Rectal smooth muscle tissue (tissue), 1 donor: ENCODE results near the gene PAIP2B.
"Not testable (repeated sequence)": the region's sequence is repeated elsewhere in the genome, so short reads cannot be mapped to it uniquely, and the experiment has no call there.

Source experiments
- H3K27ac ChIP-seq: one replicate; pipeline ENCODE4 v1.7.0; 2013; ENCODE audit warnings: low read depth, low read length, inconsistent platforms
- H3K27me3 ChIP-seq: one replicate; pipeline ENCODE4 v1.7.0; 2013; ENCODE audit warnings: low read length; ENCODE audit not compliant: control insufficient read depth, insufficient read depth
- H3K36me3 ChIP-seq: one replicate; pipeline ENCODE4 v1.7.0; 2013; ENCODE audit warnings: low read length; ENCODE audit not compliant: control insufficient read depth, insufficient read depth
- H3K4me1 ChIP-seq: one replicate; pipeline ENCODE4 v1.7.0; 2013; ENCODE audit warnings: low read length; ENCODE audit not compliant: control insufficient read depth, insufficient read depth
- H3K4me3 ChIP-seq: one replicate; pipeline ENCODE4 v1.7.0; 2013; ENCODE audit warnings: low read length
- H3K9ac ChIP-seq: one replicate; pipeline ENCODE4 v1.7.0; 2013; ENCODE audit warnings: low read length

The PAIP2B gene

GRCh38 chr2:71208756-71209155 lies 18.1 kb downstream of the PAIP2B start:
- Histone ChIP-seq H3K9ac (no peak overlapping the region), H3K27ac (no peak overlapping the region), H3K27me3 (no peaks in the 10 kb centered on the region), H3K4me1 (no peaks in the 10 kb centered on the region), H3K36me3 (no peaks in the 10 kb centered on the region), H3K4me3 (no peak overlapping the region)

GRCh38 chr2:71207601-71208000 lies 19.3 kb downstream of the PAIP2B start:
- Histone ChIP-seq H3K4me1 (no peaks in the 10 kb centered on the region), H3K36me3 (no peaks in the 10 kb centered on the region), H3K4me3 (no peak overlapping the region), H3K9ac (no peak overlapping the region), H3K27me3 (no peaks in the 10 kb centered on the region), H3K27ac (no peak overlapping the region)

GRCh38 chr2:71206271-71206670 lies 20.6 kb downstream of the PAIP2B start:
- no peak overlapping the region for H3K9ac ChIP-seq
- H3K4me1 ChIP-seq = no peaks in the 10 kb centered on the region
- H3K27ac ChIP-seq = no peak overlapping the region
- H3K27me3 ChIP-seq = no peaks in the 10 kb centered on the region
- no peak overlapping the region for H3K4me3 ChIP-seq
- no peaks in the 10 kb centered on the region for H3K36me3 ChIP-seq

GRCh38 chr2:71191570-71191943 lies 35.3 kb downstream of the PAIP2B start:
- H3K27ac ChIP-seq = no peak overlapping the region

GRCh38 chr2:71190656-71191569 lies 36.0 kb downstream of the PAIP2B start:
- H3K27ac ChIP-seq = no peak overlapping the region
- no peaks in the 10 kb centered on the region for H3K27me3 ChIP-seq
- H3K9ac ChIP-seq = no peak overlapping the region
- H3K36me3 ChIP-seq = no peaks in the 10 kb centered on the region
- no peaks in the 10 kb centered on the region for H3K4me1 ChIP-seq
- no peak overlapping the region for H3K4me3 ChIP-seq

More at GRCh38 chr2:71191570-71191943, 35.3 kb downstream of the PAIP2B start:
- Histone ChIP-seq H3K4me3 (no peak overlapping the region), H3K36me3 (no peaks in the 10 kb centered on the region), H3K4me1 (no peaks in the 10 kb centered on the region), H3K9ac (no peak overlapping the region), H3K27me3 (no peaks in the 10 kb centered on the region)

- H3K36me3 ChIP-seq = no peaks in the 10 kb centered on the region
- H3K9ac ChIP-seq = no peak overlapping the region
- H3K4me3 ChIP-seq = no peak overlapping the region
- no peak overlapping the region for H3K27ac ChIP-seq
- H3K27me3 ChIP-seq = no peaks in the 10 kb centered on the region
- H3K4me1 ChIP-seq = no peaks in the 10 kb centered on the region
Measured at GRCh38 chr2:71187589-71187988, 39.3 kb downstream of the PAIP2B start.

GRCh38 chr2:71186973-71187372 lies 39.9 kb downstream of the PAIP2B start:
- H3K27ac ChIP-seq = no peak overlapping the region

GRCh38 chr2:71183306-71184115 lies 43.4 kb downstream of the PAIP2B start:
- H3K9ac ChIP-seq, H3K4me1 ChIP-seq, H3K4me3 ChIP-seq, H3K36me3 ChIP-seq, H3K27me3 ChIP-seq, H3K27ac ChIP-seq: not testable (repeated sequence)

More at GRCh38 chr2:71186973-71187372, 39.9 kb downstream of the PAIP2B start:
- no peak overlapping the region for H3K4me3 ChIP-seq
- no peaks in the 10 kb centered on the region for H3K36me3 ChIP-seq
- no peaks in the 10 kb centered on the region for H3K27me3 ChIP-seq
- no peak overlapping the region for H3K9ac ChIP-seq
- no peaks in the 10 kb centered on the region for H3K4me1 ChIP-seq

GRCh38 chr2:71181316-71181715 lies 45.6 kb downstream of the PAIP2B start:
- no peaks in the 10 kb centered on the region for H3K4me1 ChIP-seq
- no peak overlapping the region for H3K4me3 ChIP-seq
- no peak overlapping the region for H3K27ac ChIP-seq
- no peaks in the 10 kb centered on the region for H3K27me3 ChIP-seq
- no peaks in the 10 kb centered on the region for H3K36me3 ChIP-seq
- H3K9ac ChIP-seq = no peak overlapping the region

- H3K4me3 ChIP-seq, H3K36me3 ChIP-seq, H3K27me3 ChIP-seq, H3K9ac ChIP-seq, H3K27ac ChIP-seq, H3K4me1 ChIP-seq: not testable (repeated sequence)
Measured at GRCh38 chr2:71178836-71179235, 48.1 kb downstream of the PAIP2B start.

- Histone ChIP-seq H3K27ac (no peak overlapping the region), H3K27me3 (no peaks in the 10 kb centered on the region), H3K4me1 (no peaks in the 10 kb centered on the region), H3K4me3 (no peak overlapping the region), H3K36me3 (no peaks in the 10 kb centered on the region), H3K9ac (no peak overlapping the region)
Measured at GRCh38 chr2:71174207-71174606, 52.7 kb downstream of the PAIP2B start.

GRCh38 chr2:71173096-71173495 lies 53.8 kb downstream of the PAIP2B start:
- H3K27me3 ChIP-seq = no peaks in the 10 kb centered on the region
- H3K4me1 ChIP-seq = no peaks in the 10 kb centered on the region
- H3K4me3 ChIP-seq = no peak overlapping the region
- H3K36me3 ChIP-seq = no peaks in the 10 kb centered on the region
- no peak overlapping the region for H3K27ac ChIP-seq
- no peak overlapping the region for H3K9ac ChIP-seq
